ENCODE measurements around the gene IGFBP2. TPM values are rescaled to one million over a fixed set of nuclear protein-coding genes. Genes with fewer than 3 reads are reported as not detected.

Gene IGFBP2
- total and polyA plus RNA-seq, 2 experiments from 2014 or later = 177 to 364 TPM

GRCh38 chr2:216713691-216714336, 80.6 kb downstream of the IGFBP2 start (continued):
- TF ChIP-seq REST (IDR thresholded peaks at IDR 0.05; ENCODE audit: unreplicated experiment) (no peak), CREB1 (CRISPR knock-in tag; IDR thresholded peaks at IDR 0.05; ENCODE audit: low read depth) (no peak), ZNF331 (CRISPR knock-in tag; IDR thresholded peaks at IDR 0.05; ENCODE audit: low read depth) (no peak), ETS1 (IDR thresholded peaks at IDR 0.05) (no peak), CTCF (conservative IDR thresholded peaks at IDR 0.05; ENCODE audit: low read depth in 2 of 2) (no peak), POLR2AphosphoS5 (IDR thresholded peaks at IDR 0.05; ENCODE audit: low read depth) (no peak), JUNB (IDR thresholded peaks at IDR 0.05; ENCODE audit: unreplicated experiment) (no peak)

Other genes with a start within 250 kb of the IGFBP2 start
- gene SMARCAL1, start 220.9 kb upstream of the IGFBP2 start, total RNA-seq (2014; rRNA removed; shearing (Covaris generic)) = 17.2 and 25.4 TPM in 2 replicates
- 10.3 and 13.3 TPM in 2 replicates for gene SMARCAL1, start 220.9 kb upstream of the IGFBP2 start, polyA plus RNA-seq (2016; fragmentation: Nextera tagmentation; extraction: Ambion mirVana)
- gene RPL37A, start 134.6 kb upstream of the IGFBP2 start, total RNA-seq (2014; rRNA removed; shearing (Covaris generic)) = 879 and 1,118 TPM in 2 replicates
- gene RPL37A, start 134.6 kb upstream of the IGFBP2 start, polyA plus RNA-seq (2016; fragmentation: Nextera tagmentation; extraction: Ambion mirVana) = 5,036 and 5,564 TPM in 2 replicates
- 0.74 and 2.5 TPM in 2 replicates for gene IGFBP5, start 62.1 kb downstream of the IGFBP2 start, total RNA-seq (2014; rRNA removed; shearing (Covaris generic))
- gene IGFBP5, start 62.1 kb downstream of the IGFBP2 start, polyA plus RNA-seq (2016; fragmentation: Nextera tagmentation; extraction: Ambion mirVana) = 0.43 and 0.70 TPM in 2 replicates
- not detected in 2 replicates for gene TNP1, start 226.6 kb downstream of the IGFBP2 start, total RNA-seq (2014; rRNA removed; shearing (Covaris generic))
- not detected in 2 replicates for gene TNP1, start 226.6 kb downstream of the IGFBP2 start, polyA plus RNA-seq (2016; fragmentation: Nextera tagmentation; extraction: Ambion mirVana)